Activated T-cell treated with anti-CD3 and anti-CD28 coated beads for 48 hours (primary cell): ENCODE measurements around the gene RASSF7.

Experiments
- DNase-seq: peaks from one replicate; pipeline ENCODE4 v3.0.0-alpha.2; 2020; ENCODE audit warnings: low read depth

RASSF7 gene

GRCh38 chr11:551596-551995 is 9.2 kb upstream of the RASSF7 start:
- no peak for DNase-seq

GRCh38 chr11:553083-553987 is 7.4 kb upstream of the RASSF7 start:
- no peak for DNase-seq

DNA sequence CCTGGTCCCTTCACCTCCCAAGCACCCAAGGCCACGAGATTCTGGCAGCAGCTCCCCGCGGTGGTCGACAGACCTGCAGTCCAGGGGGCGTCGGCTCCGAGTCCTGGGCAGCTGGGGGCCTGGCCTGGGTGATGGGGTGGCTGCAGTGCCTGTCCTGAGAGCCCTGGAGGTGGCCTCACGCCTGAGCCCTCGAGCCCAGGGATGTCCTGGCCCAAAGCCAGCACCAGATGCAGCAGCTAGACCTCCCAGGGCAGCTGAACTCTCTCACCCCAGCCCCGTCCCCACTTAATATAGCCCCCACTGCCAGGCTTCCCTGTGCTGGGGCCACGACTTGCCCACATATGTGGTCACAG is 6.8 kb upstream of the RASSF7 start:
- DNase-seq: no peak

- DNase-seq: peak; percentile 68
These were observed 6.1 kb upstream of the RASSF7 start for GRCh38 chr11:554428-555226.

DNA sequence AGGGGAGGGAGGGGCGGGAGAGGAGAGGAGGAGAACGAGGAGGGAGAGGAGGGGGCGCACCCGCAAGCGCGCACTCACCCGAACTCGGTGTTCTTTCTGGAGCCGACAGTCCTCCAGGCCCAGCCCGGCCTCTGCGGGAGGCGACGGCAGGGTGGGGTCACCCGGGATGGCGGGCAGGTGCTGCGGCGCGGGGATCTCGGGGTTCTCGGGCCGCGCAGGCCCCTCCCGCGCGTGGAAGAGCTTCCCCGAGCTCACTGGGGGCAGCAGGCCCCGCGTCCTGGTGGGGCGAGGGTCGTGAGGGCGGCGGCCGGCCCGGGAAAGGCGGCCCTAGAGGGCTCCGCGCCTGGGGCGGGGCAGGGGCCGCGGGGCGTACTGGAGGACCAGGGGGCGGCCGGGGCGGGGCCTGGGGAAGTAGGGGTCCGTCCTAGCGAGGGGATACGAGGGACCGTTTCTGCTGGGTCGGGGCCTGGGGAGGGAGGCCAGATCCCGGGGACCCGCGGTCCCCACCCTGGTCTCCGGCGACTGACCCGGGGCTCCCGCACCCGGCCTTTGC is 5.5 kb upstream of the RASSF7 start:
- no peak for DNase-seq

- DNase-seq: no peak
These were observed 4.7 kb upstream of the RASSF7 start for GRCh38 chr11:555780-556661.

DNA sequence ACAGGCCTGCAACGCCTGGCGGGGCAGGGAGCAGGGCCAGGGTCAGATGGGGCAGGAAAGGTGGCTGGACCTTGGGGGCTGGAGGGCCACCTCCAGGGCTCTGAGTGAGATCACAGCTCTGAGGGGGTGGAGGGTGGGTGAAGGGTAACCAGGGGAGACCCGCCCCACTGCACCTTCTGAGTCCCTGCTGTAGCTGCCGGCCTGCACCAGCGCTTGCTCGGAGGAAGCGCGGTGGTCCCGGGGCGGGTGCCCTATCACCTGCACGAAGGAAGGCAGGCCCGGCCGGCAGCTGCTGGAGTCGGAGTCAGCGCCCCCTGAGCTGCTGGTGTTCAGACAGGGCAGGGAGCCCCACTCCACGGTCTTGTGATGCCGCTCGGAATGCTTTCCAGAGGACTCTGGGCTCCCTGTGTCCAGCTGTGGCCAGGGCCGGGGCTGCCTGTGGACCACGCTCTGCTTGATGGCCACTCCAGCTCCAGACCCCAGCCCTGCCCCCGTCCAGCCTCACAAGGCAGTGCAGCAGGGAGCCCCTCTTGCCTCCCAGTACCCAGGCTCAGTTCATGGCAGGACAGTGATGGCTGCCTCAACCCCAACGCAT is 4.0 kb upstream of the RASSF7 start:
- no peak for DNase-seq

- no peak for DNase-seq
These were observed 3.2 kb upstream of the RASSF7 start for GRCh38 chr11:557328-558132.

GRCh38 chr11:558503-558902 is 2.3 kb upstream of the RASSF7 start:
- no peak for DNase-seq

DNA sequence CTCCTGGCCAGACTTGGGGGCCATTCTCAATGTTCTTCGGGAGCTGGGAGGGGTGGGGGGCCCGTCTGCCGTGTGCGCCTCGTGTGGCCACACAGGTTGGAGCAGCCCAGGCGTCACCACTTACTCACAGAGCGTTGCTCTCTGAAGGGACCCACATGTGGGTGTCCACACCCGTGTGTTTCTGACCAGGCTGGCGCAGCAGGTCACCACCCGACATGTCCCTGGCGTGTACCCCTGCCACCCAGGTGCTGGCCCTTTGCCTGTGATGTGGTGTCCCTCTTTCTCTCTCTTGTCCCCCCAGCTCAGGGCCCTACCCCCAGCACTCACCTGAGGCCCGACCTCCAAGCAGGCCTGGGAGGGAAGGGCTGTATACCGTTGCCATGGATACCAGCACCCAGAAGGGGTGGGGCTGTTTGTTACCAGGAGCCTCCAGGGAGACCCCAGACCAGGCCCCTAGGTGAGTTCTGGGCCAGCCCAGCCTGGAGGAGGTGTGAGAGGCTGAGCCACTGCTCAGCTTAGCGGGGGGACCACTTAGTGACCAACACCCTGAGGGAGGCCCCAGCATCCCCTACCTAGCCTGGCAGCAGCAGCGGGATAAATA is 1.6 kb upstream of the RASSF7 start:
- no peak for DNase-seq

DNA sequence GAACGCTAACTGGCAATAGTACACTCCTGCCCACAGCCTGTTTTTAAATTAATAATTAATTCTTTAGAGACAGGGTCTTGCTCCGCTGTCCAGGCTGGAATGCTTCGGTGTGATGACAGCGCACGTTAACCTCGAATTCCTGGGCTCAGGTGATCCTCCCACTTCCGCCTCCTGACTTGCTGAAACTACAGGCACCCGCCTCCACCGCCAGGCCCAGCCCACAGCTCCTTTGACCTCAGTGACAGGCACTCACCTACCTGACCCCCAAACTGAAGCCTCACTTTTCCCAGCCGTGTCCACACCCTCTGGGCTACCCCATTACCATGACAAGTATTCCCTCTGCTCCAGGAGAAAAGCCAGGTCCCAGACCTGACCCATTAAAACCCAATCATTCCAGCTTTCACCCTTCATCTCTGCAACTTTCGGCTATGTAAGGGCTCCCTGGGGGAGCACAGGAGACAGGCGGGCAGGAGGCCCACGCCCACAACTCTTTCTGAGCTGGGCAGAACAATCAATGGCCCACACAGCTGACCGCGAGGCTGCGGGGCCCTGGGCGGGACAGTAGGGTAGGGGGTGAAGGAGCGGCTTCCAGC is 962 bp upstream of the RASSF7 start:
- DNase-seq: no peak

DNA sequence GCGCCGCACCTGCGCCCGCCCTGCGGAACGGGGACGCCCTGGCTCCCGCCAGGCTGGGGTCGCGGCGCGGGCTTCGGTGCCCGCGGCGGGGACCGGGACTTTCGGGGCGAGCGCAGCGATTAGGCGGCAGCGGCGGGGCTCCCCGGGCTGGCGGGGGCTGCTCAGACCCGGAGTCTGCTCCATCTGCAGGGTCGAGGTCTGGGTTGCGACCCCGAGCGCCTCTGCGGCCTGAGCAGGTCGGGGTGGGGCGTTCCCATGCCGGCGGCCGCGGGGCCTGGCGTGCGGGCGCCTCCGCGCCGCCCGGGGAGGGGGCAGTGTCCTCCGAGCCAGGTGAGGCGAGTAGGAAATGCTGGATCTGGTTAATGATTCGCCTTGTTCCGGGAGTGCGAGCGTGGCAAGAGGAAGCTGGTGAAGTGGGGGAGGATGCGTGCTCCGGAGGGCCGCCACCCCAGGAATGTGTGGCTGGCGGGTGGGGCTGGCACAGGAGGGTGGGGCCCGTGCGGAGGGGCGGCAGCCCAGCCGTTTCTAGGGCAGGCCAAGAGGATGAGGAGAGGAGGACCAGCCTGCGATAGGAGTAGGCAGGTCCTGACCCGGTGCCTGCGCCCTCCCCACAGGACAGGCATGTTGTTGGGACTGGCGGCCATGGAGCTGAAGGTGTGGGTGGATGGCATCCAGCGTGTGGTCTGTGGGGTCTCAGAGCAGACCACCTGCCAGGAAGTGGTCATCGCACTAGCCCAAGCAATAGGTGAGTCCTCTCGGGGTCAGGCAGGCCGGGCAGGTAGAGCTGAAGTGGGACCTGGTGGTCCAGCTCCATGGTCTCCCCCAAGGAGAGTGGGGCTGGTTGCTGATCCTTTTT is 606 bp downstream of the RASSF7 start:
- DNase-seq: no peak

- no peak for DNase-seq
These were observed 1.4 kb downstream of the RASSF7 start for GRCh38 chr11:562046-562645.

GRCh38 chr11:563066-563811 is 2.5 kb downstream of the RASSF7 start:
- no peak for DNase-seq

GRCh38 chr11:563812-564578 is 3.2 kb downstream of the RASSF7 start:
- DNase-seq: no peak

DNA sequence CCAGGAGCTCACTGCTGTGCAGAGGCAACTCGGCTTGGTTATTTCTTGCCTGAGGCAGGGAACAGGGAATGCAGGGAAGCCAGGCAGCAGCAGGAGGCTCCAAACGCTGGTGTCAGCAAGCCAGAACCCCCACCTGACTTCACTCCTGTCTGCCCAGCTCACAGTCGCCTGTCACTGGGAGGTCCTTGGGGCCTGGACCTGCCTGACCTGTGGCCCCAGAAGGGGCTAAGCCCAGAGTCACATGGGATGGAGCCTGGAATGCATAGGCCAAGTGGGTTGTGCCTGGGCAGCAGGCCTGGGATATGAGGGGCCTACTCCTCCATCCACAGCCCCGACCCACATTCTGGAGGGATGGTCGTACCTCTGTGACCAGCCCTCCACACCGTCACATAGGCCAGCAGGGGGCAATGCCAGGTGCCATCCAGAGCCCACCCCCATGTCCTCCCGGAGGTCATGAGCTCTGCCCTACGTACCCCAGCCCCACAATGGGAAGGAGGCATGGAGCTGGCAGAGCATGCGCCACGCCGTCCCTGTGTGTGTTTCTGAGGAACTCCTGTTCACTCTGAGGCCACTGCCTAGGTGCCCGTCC is 5.2 kb downstream of the RASSF7 start:
- no peak for DNase-seq
